GM19463 (cell line): Measurements from ENCODE around the gene OPCML.

ENCODE experiments used
- ATAC-seq: cut with Tn5 transposase; IDR thresholded peaks from one replicate; pipeline ENCODE4 v1.9.1; 2021; ENCODE audit warnings: mild to moderate bottlenecking, moderate library complexity; ENCODE audit not compliant: unreplicated experiment

The OPCML gene

GRCh38 chr11:132872211-132872610, 660.1 kb downstream of the OPCML start:
- ATAC-seq: no peak

DNA sequence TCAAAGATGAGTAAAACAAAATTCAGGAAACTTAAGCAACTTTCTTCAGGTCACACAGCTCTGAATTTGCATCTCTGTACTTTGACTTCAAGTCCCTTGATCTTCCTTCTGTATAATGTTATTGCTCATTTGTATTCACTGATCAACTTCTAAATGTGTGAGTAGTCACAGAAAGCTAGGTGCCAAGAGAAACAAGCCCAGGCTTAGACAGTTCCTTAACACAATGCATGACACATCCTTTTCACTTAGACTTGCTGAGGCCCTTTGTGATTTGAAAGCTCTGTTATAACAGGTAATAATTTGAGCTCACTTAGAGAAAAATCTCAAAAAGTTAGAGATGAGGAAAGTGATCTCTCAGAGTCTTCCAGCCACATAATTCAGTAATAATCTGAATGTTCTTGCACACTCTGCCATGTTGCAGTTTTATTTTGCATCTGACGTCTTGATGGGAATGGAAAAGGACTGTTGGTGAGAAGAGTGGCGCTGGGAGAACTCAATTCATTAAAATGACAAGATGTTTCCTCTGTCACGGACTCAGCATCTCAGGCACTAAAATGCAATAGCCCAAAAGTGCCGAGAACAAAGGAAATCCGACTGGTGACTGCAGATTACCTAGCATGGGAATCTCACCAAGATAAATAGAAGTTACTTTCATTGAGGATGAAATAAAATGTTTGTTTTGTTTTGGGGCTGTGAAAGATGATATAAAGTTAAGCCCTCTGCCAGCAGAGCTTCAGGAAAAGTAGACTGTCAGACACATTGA, 665.3 kb downstream of the OPCML start:
- no peak for ATAC-seq

DNA sequence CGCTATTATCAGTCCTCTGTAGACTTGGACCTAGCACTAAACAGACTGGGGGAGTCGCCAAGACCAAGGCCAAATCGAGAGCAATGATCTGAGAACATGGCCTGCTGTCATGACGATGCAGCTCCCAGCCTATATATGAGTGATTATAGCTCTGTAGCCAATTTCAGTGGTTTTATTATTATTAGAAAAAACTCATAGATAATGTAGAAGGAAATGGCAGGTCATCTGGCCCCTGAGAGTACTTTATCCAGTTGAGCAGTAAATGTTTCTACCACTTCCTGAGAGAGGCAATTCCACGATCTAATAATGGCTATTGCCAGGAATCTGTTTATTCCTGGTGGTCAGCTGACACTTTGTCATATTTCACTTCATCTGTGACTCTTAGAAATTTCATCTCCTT, 666.7 kb downstream of the OPCML start:
- ATAC-seq: no peak

DNA sequence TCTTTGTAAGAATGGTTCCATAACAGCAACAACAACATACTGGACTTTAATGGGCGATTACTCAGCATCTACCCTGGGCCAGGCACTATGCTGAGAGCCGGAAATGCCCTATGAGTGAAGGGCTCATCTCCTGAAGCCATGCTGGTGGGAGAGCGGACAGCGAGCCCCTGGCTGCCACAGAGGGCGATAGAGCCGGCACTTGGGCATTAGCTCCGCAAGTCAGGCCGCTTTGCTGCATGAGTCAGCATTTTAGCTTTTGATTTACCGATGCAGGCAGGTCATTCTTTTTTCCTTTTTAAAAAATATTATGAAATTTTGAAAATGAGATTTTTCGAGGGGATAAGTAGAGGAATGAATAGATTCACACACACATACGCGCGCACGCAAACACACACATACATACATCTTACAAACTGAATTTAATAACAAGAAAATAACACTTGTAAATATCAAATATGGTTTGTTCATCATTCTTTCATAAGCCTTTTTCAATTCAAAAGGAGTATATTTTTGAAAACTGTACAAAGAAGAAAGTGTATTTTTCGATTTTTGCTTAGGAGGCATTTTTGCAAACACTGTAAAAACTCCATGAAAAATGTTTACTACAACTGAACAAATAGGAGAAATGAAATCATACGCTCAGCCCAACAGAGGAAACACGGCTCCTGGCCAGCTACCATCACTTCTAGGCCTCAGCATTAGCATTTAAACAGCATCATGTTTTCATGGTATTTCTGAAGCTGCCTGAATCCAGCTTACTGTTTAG, 667.3 kb downstream of the OPCML start:
- no peak for ATAC-seq

GRCh38 chr11:132862933-132863332, 669.4 kb downstream of the OPCML start:
- ATAC-seq: no peak

DNA sequence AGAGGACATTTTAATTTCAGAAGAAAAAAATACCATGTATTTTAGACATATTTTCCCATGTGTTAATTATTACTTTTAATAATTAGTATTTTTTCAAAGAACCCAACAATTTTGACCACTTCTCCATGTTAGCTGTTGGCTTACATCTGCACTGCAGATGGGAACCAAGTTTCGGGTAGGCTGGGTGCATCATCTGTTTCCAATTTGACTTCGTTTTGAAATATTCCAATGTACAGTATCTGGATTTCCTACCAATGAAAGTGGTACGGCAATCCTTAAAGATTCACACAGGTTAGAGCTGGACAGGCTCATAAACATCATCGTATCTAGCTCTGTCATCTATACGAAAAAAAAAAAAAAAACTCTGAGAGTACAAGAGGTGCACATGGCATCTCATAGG, 670.2 kb downstream of the OPCML start:
- ATAC-seq: no peak

- ATAC-seq: no peak
These were observed 673.0 kb downstream of the OPCML start for GRCh38 chr11:132859306-132859705.

DNA sequence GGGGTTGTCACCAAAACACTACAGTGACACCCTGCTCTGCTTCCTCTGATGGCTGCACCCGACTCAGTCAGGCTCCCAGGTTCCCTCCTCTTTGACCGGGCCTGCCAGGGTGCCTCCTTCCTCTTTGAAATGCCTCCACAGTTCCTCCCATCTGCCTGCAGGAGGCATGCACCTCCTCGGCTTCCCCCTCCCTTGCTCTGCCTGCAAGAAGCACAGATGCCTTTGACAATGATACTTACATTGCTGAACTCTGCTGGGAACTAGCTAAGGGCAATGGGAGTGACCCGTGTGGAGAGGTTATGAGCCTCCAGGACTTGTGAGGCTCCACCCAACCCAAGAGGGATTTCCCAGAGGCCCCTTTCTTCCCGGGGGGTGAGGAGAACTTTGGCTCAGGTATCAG, 674.1 kb downstream of the OPCML start:
- no peak for ATAC-seq

GRCh38 chr11:132856032-132856431, 676.3 kb downstream of the OPCML start:
- ATAC-seq: no peak

DNA sequence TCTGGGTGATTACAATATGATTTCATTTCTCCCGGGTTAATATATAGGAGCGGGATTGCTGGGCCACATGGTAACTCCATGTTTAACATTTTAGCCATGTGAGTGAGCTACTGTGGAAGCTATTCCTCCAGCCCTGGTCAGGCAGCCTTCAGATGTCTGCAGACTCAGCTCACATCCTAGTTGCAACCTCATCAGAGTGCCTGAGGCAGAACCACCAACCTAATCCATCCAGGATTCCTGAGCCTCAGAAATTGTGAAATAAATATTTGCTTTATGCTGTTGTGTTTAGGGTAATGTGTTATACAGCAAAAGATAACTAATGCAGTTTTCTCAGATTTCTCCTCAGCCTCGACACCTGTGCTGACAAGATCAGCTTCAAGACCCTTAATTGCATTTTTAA, 676.8 kb downstream of the OPCML start:
- no peak for ATAC-seq

DNA sequence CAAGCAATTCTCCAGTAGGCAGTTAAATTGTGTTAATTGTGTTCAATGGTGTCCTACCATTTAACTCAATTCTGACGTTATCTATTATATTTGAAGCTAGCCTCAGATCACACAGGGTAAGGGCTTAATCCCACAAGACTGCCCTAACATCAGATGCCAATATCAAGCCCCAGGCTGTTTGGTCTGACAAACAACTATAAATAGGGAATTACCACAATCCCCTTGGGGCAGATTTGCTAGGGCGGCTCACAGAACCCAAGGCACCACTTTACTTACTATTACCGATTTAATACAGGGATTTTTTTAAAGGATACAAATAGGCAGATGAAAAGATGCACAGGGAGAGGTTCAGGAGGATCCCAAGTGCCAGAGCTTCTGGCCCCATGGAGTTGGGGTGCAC, 678.4 kb downstream of the OPCML start:
- ATAC-seq: no peak

GRCh38 chr11:132852361-132852760, 679.9 kb downstream of the OPCML start:
- ATAC-seq: no peak

DNA sequence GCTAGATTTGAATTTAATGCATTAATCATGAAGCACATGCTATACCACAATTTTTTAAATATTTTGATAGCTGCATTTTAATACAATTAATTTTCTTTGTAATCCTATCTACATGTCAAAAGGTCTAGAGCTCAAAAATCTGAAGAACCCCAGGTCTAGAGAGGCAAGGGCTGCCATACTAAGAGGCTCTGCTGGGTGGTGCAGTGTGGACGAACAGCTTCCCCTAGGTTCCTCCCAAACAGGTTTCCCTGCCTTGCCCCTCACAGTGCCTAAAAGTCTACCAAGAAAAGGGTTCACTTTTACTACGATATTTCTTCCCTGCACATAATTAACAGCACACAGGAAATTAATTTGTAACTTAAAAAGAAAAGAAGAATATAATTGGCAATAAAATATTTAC, 681.1 kb downstream of the OPCML start:
- no peak for ATAC-seq

DNA sequence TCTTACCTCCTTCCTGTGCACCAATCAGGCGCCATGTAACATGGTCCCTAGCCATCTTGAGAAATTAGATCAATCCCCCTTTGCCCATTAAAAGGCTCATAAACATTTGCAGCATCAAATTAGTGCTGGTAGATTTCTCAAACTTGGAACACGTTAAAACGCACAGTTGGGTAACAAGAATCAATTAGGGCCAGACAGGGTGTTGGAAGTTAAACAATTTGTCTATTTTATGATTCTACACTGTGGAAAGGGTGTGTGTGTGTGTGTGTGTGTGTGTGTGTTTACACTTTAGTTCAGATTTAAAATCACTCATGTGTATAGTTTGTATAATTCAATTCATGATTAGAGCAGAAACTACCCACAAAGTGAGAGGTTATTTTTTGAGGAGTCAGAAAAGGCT, 682.0 kb downstream of the OPCML start:
- no peak for ATAC-seq

DNA sequence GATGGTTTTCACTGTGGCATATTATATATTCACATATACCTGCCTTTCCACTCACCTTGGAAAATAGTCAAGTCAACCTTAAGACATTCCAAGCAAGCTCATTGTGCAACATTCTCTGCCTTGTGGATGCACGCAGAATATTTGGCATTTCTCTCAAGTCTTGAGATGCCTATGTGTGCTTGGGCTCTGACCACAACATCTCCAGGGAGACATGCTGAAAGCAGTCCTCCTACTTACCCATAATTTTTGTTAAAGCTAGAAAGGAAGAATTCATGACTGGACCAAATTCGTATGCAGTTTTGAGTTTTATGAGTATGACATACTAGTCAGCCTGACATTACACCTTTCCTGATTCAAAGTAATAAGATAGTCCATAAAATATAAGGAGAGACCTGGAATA, 684.0 kb downstream of the OPCML start:
- ATAC-seq: no peak

- no peak for ATAC-seq
These were observed 686.2 kb downstream of the OPCML start for GRCh38 chr11:132846075-132846474.

DNA sequence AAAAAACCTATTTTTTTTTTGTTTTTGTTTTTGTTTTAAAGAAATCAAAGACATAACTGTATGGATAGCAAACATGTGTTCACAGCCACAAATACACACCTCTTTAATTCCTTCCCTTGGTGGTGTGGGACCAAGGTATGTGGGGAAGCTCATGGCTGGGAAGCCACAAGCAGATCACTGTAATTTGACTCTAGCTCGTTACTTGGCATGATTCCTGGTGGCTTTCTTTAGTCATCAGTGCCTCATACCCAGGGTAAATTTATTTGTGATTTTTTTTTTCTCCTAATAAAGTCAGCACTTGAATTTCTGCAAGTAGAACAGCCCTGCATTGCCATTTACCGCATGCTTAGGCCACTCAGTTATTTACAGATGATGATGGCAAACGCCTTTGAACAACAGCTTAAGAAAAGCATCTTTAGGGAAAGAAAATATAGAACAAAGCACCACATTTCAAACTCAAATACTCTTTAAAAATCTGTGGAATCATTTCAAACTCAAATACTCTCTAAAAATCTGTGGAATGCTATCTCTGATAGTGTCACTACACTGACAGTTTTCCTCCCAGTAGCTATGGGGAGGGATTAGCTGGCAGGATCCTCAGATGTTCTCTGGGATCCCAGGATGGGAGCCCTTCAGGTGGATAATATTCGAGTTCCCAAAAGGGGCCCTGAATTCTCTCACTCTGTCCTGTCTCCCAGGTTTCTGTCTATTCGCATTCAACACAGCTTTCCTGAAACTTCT, 687.2 kb downstream of the OPCML start:
- ATAC-seq: no peak

- no peak for ATAC-seq
These were observed 691.6 kb downstream of the OPCML start for GRCh38 chr11:132840660-132841059.

DNA sequence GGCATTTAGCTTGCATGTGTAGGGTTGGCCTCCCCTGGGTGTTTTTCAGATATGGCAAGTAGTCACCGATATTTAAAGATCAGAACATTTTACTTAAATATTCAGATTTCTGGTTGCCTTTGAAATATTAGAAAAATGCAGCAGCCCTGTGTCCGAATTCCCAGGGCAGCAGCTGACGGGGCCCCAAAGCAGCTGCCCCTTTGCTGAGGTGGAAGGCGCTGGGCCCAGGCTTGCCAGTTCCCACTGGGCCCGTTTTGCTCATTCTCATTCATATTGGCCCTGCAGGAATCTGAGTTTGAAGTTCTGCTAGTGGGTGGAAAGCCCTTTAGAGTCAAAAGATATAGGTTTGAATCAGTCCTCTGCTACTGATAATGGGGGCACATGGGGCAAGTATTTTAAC, 692.1 kb downstream of the OPCML start:
- no peak for ATAC-seq

- ATAC-seq: no peak
These were observed 692.9 kb downstream of the OPCML start for GRCh38 chr11:132839236-132839945.

- ATAC-seq: no peak
These were observed 693.7 kb downstream of the OPCML start for GRCh38 chr11:132838627-132839026.
